K562 (cell line): ENCODE data around the gene TMEM266. TPM values are rescaled to one million over a fixed set of nuclear protein-coding genes. Genes with fewer than 3 reads are reported as not detected.

Experiments
- FOSL1 ChIP-seq: fragments of 200-800 bp; sonication (Bioruptor generic); conservative IDR thresholded peaks from 2 replicates; pipeline ENCODE4 v1.6.1; 2016; ENCODE audit warnings: missing genetic modification characterization, missing compliant biosample characterization
- FOXK2 ChIP-seq, 2 experiments: fragments of 450-650 bp; IDR thresholded peaks in 1 of 2; conservative IDR thresholded peaks in 1 of 2; 2 replicates each; pipeline ENCODE4 v1.6.1; 2016; ENCODE audit warnings: low read depth in 2 of 2, mild to moderate bottlenecking in 1 of 2
- KAT7 ChIP-seq: sonication (generic); formaldehyde crosslinking; IDR thresholded peaks from 2 replicates; pipeline ENCODE4 v1.8.0; 2022; ENCODE audit warnings: missing genetic modification reagents, mild to moderate bottlenecking, borderline replicate concordance
- MXI1 ChIP-seq: IDR thresholded peaks from 2 replicates; pipeline ENCODE4 v1.6.1; 2011; ENCODE audit warnings: low read depth, mild to moderate bottlenecking, improper control_type of control experiment, low read length
- POLR2AphosphoS5 ChIP-seq: IDR thresholded peaks from 2 replicates; pipeline ENCODE4 v1.6.1; 2011; ENCODE audit warnings: mild to moderate bottlenecking, low read depth, low read length, moderate library complexity; ENCODE audit not compliant: control insufficient read depth, insufficient read depth
- RFX7 ChIP-seq: fragments of 250-450 bp; sonication (Bioruptor Pico); IDR thresholded peaks from 2 replicates; pipeline ENCODE4 v1.5.1; 2021; ENCODE audit warnings: mild to moderate bottlenecking
- SREBF1 ChIP-seq: fragments of 150-350 bp; IDR thresholded peaks from 2 replicates; pipeline ENCODE4 v1.6.1; 2014; ENCODE audit warnings: antibody characterized with exemption, low read depth, low read length, borderline replicate concordance
- SRSF1 ChIP-seq: fragments of 200-400 bp; formaldehyde crosslinking; IDR thresholded peaks from 2 replicates; pipeline ENCODE4 v1.6.1; 2017; ENCODE audit warnings: mild to moderate bottlenecking, low read depth, low read length, moderate library complexity
- YY1 ChIP-seq, 3 experiments: IDR thresholded peaks; 2 replicates each; pipeline ENCODE4 v1.6.1; 2011; ENCODE audit warnings: low read length in 2 of 3, mild to moderate bottlenecking in 2 of 3, moderate library complexity in 2 of 3, borderline replicate concordance in 1 of 3, control low read depth in 1 of 3, low read depth in 1 of 3; ENCODE audit not compliant: insufficient read depth in 3 of 3, insufficient replicate concordance in 2 of 3, control insufficient read depth in 1 of 3, insufficient read length in 1 of 3; ENCODE audit errors: extremely low read depth in 1 of 3
- ZNF586 ChIP-seq: fragments of 450-650 bp; formaldehyde crosslinking; conservative IDR thresholded peaks from 2 replicates; pipeline ENCODE4 v1.4.0; 2020; ENCODE audit warnings: mild to moderate bottlenecking, moderate library complexity
- ZNF668 ChIP-seq: fragments of 250-450 bp; sonication (Bioruptor Pico); IDR thresholded peaks from 2 replicates; pipeline ENCODE4 v1.8.0; 2022; ENCODE audit warnings: mild to moderate bottlenecking, inconsistent platforms
- polyA plus RNA-seq, 8 experiments: library from polyadenylated mRNA; depleted of rRNA in 4 of 8; stranded (reverse) in 5 of 8; unstranded in 3 of 8; fragments of >200 nt; fragmentation: Nextera tagmentation in 2 of 8; fragmentation: Illumina TruSeq in 1 of 8; extraction: Ambion mirVana in 2 of 8; extraction: Trizol in 1 of 8; gene quantifications; 2 replicates each; pipeline versions ENCODE4 v1.2.1 to v1.2.3, GENCODE V29; 2011 to 2014; ENCODE audit warnings: inconsistent platforms in 1 of 8, missing spikeins in 1 of 8
- total RNA-seq, 7 experiments: library from RNA; depleted of rRNA in 6 of 7; stranded (reverse); fragments of >200 nt in 6 of 7; fragmentation: Illumina TruSeq in 2 of 7; extraction: Trizol in 2 of 7; gene quantifications; 2 replicates each; pipeline versions ENCODE4 v1.2.1 to v1.2.3, GENCODE V29; 2011 to 2021; ENCODE audit warnings: low replicate concordance in 1 of 7
- TF ChIP-seq, protein P1 (sequence below): sonication (generic); formaldehyde crosslinking; IDR thresholded peaks from 2 replicates; pipeline ENCODE4 v1.8.1; 2023; ENCODE audit warnings: mild to moderate bottlenecking, missing genetic modification reagents
- TF ChIP-seq, protein P2 (sequence below), 2 experiments: fragments of 450-650 bp in 1 of 2; sonication (generic) in 1 of 2; formaldehyde crosslinking in 1 of 2; IDR thresholded peaks in 1 of 2; conservative IDR thresholded peaks in 1 of 2; 2 replicates each; pipeline versions ENCODE4 v1.6.1 to v1.8.1; 2016 to 2023; ENCODE audit warnings: mild to moderate bottlenecking in 2 of 2, moderate library complexity in 2 of 2, inconsistent platforms in 1 of 2, missing genetic modification reagents in 1 of 2
- TF ChIP-seq, protein P3 (sequence below): fragments of 250-450 bp; sonication (Bioruptor Pico); IDR thresholded peaks from 2 replicates; pipeline ENCODE4 v1.4.0; 2020; ENCODE audit warnings: mild to moderate bottlenecking
- TF ChIP-seq, protein P4 (sequence below): IDR thresholded peaks from 3 replicates; pipeline ENCODE4 v1.6.1; 2011; ENCODE audit warnings: borderline replicate concordance, mild to moderate bottlenecking, moderate library complexity; ENCODE audit not compliant: insufficient read length; ENCODE audit errors: extremely low read depth
- TF ChIP-seq, protein P5 (sequence below): IDR thresholded peaks from 3 replicates; pipeline ENCODE4 v1.6.1; 2011; ENCODE audit warnings: borderline replicate concordance, mild to moderate bottlenecking; ENCODE audit not compliant: insufficient read length, insufficient read depth

TMEM266 gene
- total and polyA plus RNA-seq, 9 of the 15 experiments (the other 6 are each of a cell fraction or from before 2014, with no cell fraction given), result not detected

DNA sequence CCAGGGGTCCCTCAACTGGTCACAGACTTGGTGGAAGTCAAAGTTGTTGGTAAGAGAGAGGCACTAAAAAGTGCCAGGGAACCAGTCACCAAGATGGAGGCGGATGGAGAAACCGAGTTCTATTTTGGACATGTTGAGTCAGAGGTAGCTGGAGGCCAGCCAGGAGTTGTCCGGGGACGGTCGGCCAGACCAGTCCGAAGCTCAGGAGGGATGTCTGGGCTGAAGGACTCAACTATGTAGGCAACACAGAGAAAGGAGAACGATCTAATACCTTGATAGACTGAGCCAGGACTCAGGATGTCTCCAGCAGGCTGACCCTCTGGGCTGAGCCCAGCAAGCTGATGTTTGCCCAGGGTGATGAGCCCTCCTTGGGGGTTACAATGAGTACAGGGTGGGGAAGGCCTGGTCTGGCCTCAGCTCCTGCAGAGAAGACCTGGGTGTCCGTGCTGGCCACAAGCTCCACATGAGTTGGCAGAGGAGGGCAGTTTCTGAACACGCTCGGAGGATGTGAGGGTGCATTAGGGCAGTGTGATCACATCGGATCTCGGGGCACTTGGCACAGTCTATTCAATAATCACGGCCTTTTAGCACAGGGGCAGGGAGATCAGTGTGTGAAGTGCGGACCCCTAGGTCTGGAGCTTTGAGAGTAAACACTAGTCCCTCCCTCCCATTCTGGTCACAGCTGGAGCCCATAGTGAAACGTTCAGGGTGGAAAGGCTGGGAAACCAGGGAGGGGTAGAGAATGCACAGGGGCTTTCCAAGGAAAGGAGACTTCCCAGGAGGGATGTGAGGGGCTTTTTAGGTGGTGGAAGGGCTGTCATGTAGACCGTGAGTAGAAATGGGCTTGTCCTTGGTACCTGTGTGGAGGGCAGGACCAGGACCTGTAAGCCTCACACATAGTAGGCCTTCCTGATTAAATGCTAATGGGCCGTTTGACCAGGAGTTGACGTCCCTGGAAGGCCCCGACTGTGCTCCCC is 139.6 kb downstream of the TMEM266 start (continued):
- no peak for TF ChIP-seq MXI1
- TF ChIP-seq, protein P1, sequence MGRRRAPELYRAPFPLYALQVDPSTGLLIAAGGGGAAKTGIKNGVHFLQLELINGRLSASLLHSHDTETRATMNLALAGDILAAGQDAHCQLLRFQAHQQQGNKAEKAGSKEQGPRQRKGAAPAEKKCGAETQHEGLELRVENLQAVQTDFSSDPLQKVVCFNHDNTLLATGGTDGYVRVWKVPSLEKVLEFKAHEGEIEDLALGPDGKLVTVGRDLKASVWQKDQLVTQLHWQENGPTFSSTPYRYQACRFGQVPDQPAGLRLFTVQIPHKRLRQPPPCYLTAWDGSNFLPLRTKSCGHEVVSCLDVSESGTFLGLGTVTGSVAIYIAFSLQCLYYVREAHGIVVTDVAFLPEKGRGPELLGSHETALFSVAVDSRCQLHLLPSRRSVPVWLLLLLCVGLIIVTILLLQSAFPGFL (CRISPR knock-in tag), result no peak
- peak in 1 of 3 experiments; percentile 62 for TF ChIP-seq YY1 (IDR thresholded peaks at IDR 0.05; ENCODE audit: borderline replicate concordance in 1 of 3, control insufficient read depth in 1 of 3, extremely low read depth in 1 of 3, insufficient read depth in 3 of 3, insufficient read length in 1 of 3, insufficient replicate concordance in 2 of 3, low read depth in 1 of 3, low read length in 2 of 3)
- no peak for TF ChIP-seq KAT7 (CRISPR knock-in tag)
- TF ChIP-seq, protein P2, sequence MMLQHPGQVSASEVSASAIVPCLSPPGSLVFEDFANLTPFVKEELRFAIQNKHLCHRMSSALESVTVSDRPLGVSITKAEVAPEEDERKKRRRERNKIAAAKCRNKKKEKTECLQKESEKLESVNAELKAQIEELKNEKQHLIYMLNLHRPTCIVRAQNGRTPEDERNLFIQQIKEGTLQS (IDR thresholded peaks at IDR 0.05), result peak; percentile 47; the same call in 1 of the 2 replicates
- TF ChIP-seq, protein P2 (CRISPR knock-in tag; conservative IDR thresholded peaks at IDR 0.05), result no peak
- no peak for TF ChIP-seq SRSF1
- peak; percentile 30; the same call in 1 of the 2 replicates for TF ChIP-seq FOSL1 (tag)
- TF ChIP-seq, protein P3, sequence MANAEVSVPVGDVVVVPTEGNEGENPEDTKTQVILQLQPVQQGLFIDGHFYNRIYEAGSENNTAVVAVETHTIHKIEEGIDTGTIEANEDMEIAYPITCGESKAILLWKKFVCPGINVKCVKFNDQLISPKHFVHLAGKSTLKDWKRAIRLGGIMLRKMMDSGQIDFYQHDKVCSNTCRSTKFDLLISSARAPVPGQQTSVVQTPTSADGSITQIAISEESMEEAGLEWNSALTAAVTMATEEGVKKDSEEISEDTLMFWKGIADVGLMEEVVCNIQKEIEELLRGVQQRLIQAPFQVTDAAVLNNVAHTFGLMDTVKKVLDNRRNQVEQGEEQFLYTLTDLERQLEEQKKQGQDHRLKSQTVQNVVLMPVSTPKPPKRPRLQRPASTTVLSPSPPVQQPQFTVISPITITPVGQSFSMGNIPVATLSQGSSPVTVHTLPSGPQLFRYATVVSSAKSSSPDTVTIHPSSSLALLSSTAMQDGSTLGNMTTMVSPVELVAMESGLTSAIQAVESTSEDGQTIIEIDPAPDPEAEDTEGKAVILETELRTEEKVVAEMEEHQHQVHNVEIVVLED, result no peak
- TF ChIP-seq RFX7 (CRISPR knock-in tag), result no peak
- TF ChIP-seq SREBF1, result no peak
- no peak for TF ChIP-seq POLR2AphosphoS5
- no peak for TF ChIP-seq ZNF586 (CRISPR knock-in tag)
- TF ChIP-seq, protein P4, sequence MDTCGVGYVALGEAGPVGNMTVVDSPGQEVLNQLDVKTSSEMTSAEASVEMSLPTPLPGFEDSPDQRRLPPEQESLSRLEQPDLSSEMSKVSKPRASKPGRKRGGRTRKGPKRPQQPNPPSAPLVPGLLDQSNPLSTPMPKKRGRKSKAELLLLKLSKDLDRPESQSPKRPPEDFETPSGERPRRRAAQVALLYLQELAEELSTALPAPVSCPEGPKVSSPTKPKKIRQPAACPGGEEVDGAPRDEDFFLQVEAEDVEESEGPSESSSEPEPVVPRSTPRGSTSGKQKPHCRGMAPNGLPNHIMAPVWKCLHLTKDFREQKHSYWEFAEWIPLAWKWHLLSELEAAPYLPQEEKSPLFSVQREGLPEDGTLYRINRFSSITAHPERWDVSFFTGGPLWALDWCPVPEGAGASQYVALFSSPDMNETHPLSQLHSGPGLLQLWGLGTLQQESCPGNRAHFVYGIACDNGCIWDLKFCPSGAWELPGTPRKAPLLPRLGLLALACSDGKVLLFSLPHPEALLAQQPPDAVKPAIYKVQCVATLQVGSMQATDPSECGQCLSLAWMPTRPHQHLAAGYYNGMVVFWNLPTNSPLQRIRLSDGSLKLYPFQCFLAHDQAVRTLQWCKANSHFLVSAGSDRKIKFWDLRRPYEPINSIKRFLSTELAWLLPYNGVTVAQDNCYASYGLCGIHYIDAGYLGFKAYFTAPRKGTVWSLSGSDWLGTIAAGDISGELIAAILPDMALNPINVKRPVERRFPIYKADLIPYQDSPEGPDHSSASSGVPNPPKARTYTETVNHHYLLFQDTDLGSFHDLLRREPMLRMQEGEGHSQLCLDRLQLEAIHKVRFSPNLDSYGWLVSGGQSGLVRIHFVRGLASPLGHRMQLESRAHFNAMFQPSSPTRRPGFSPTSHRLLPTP, result no peak
- TF ChIP-seq FOXK2 (conservative IDR thresholded peaks at IDR 0.05 in 1 of 2, IDR thresholded peaks at IDR 0.05 in 1 of 2; ENCODE audit: low read depth in 2 of 2), result no peak
- no peak for TF ChIP-seq ZNF668 (CRISPR knock-in tag)
- TF ChIP-seq, protein P5, sequence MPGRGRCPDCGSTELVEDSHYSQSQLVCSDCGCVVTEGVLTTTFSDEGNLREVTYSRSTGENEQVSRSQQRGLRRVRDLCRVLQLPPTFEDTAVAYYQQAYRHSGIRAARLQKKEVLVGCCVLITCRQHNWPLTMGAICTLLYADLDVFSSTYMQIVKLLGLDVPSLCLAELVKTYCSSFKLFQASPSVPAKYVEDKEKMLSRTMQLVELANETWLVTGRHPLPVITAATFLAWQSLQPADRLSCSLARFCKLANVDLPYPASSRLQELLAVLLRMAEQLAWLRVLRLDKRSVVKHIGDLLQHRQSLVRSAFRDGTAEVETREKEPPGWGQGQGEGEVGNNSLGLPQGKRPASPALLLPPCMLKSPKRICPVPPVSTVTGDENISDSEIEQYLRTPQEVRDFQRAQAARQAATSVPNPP, result no peak
